GDM1 (cell line): ENCODE results near the gene RXFP4.
"Not testable (repeated sequence)": the region's sequence is repeated elsewhere in the genome, so short reads cannot be mapped to it uniquely, and the experiment has no call there.

ENCODE experiments used
- DNase-seq: peaks from one replicate; lab custom pipeline; 2025; lab: John Stamatoyannopoulos, UW

Gene RXFP4

DNA sequence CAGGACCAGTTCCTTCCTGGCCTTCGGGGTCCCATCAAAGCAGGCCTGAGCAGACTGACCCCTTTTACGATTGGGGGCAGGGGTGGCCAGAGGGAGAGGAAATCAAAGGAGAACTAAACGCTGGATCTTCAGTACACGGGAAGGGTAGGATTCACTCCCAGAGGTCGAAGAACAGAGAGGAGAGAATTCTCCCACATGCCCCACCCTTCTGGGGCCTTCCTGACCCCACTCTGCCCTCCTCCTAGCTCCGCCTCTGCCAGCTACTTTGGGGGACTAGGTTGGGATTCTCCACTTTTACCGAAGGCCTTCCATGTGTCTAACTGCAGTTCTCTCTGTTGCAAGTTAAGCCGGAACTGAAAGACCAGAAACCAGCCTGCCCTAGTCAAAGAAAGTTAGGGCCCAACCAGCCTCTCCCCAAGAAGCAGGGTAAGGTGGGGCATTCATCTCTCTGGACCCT is 37.6 kb downstream of the RXFP4 start:
- DNase-seq = no peak

DNA sequence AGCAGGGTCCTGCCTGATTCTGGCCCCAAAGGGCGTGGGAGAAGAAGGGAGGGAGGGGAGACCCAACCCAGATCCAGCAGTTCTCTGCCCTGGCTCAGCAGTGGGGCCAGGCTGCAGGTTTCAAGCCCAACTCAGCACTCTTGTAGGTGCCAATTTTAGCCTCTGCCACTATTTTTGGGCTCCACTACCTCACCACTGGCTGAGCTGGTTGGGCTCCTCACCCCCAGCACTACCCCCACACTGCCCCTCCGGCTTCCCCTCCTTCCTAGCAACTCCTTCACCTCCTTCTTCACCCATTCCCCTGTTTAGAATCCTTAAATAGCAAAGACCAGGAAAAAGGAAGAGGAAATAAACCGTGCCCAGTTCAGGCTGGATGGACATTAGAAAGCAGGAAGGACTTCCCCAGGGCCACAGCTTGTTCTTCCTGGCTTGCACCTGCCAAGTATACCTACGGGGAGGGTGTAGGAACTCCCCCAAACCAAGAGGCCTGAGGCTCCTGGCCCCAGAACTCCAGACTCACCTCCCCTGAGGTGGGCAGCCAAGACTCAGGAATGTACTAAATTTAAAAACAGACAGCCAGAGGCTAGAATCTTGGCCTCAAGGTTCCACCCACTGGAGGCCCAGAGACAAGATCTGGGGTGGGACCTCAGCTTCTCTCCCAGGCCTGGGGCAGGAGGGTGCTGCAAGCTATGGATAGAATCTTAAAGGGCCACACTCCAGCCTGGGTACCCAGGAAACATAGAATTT is 38.3 kb downstream of the RXFP4 start:
- no peak for DNase-seq

DNA sequence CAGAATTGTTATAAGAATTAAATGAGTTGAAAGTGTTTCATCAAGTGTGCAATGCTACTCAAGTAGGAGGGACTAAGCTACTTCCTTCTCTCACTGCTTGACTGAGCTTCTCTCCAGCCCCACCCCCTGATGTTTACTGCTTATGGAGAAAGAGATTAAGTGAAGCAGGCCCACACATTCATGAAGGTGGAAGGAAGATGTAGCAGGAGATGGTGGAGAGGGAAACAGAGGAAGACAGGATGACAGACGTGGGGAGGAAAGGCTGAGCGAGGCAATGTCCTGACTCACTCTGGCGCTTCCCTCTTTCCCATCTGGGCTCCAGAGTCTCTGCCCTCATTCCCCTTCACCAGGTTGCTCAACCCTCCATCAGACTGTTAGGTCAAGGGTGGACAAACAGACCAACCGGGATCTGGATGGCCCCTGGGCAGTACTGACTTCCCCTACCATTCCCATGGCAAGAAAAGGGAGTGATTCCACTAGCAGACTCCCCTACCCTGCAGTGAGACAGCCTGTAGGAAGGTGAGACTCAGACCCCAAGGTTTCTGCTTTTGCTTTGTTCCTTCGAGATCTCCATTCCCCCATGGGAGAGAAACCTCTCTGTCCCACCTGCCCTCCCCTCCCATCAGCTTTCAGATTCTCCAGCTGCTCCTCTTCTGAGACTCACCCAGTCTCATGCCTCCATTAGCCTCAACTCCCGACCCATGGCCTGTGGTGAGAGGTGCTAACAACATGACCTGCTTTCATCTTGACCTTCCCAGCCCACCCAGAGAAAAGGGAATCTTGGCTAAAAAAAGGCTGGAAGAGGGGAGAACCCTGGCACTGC is 40.0 kb downstream of the RXFP4 start:
- peak; percentile 17 for DNase-seq

DNA sequence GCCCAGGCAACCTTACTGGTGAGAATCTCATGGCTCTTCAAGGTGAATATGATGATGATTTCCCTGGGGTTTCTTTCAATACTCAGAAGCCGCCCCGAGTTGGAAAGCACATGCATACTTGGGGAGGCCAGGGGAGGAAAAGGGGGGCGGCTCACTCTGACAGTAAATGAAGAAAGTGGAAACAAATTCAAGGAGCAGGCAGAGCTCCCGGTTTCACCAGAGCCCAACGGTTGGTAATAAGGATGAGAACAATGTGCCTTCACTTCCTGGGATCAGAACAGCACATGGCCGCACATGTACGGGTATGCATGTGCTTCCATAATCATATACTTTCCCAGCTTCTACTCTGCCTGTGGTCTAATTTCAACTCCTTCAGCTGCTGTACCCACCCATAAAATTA is 40.7 kb downstream of the RXFP4 start:
- DNase-seq = no peak

DNA sequence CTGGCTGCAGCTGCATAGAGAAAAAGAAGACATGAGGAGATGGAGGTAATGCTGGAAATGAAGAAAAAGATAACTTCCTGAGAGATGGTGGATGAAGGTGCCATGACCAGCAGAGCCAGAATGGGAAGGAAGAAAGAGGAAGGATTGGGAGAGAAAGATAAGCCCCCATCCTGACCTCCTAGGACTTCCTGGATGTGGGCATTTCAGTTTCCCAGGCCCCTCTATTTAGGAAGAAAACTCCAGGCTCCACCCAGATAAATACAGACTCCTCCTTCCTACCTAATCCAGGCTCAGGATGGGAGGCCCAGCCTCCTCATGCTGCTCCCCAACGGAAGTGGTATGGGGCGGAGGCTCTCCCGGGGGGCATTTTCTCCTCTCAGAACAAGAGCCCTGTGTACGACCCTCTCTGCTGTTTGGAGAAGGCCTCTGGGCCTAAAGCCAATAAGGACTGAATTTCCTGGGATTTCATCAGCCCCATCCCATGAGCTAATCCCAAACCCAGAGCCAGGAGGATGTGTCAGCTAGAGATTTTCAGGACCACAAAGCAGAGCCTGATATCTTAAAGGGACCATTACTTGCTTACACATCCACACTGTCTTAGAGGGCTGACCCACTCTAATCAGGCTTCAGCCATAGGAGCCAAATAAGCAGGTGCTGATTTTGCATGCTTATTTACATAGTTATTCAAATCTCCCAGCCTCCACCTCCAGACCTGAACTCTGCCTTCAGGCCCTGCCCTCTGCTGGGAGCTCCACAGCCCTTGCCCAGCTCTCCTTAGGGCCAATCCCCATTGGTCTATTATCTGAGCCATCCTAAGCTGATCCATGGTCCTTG is 42.0 kb downstream of the RXFP4 start:
- DNase-seq = no peak

DNA sequence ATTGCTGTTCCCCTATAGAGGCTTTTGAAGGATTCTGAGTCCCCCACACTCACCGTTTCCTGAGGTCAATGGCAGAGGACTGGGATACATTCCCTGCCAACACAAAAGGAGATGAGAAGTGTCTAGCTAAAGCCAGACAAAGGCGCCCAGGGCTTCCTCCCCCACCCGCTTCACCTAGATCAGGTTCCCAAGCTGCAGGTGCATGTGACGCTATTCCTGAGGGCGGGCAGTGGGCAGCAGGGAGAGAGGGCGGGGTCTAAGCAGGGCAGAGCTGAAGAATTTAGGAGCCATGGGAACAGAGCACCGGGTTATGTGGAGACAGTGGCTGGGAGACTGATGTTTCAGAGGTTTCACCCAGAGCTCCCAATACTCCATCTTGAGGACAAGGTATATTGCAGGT is 42.9 kb downstream of the RXFP4 start:
- no peak for DNase-seq

DNA sequence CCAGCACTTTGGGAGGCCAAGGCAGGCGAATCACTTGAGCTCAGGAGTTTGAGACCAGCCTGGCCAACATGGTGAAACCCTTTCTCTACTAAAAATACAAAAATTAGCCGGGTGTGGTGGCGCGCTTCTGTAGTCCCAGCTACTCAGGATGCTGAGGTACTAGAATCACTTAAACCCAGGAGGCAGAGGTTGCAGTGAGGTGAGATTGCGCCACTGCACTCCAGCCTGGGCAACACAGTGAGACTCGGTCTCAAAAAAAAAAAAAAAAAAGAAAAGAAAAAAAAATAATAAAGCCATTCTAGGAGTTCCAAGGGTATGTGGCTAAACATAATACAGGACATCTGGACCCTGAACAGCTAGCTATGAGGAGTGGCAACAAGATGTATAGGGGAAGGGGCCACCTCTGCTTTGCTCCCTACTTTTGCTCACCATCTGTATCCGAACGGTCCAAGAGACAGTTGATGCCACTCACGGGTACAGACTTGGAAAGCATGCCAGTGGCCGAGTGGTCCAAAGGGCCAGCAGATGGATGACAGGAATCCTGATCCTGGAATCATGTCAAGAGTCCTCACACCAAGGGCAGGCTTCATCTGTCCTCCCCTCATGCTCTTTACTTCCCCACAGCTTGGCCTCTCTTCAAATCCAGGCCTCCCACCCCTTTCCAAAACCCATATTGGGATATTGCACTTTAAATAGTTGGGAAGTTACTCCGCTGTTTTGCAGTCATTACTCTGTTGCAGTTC is 43.6 kb downstream of the RXFP4 start:
- DNase-seq = not testable (repeated sequence)

DNA sequence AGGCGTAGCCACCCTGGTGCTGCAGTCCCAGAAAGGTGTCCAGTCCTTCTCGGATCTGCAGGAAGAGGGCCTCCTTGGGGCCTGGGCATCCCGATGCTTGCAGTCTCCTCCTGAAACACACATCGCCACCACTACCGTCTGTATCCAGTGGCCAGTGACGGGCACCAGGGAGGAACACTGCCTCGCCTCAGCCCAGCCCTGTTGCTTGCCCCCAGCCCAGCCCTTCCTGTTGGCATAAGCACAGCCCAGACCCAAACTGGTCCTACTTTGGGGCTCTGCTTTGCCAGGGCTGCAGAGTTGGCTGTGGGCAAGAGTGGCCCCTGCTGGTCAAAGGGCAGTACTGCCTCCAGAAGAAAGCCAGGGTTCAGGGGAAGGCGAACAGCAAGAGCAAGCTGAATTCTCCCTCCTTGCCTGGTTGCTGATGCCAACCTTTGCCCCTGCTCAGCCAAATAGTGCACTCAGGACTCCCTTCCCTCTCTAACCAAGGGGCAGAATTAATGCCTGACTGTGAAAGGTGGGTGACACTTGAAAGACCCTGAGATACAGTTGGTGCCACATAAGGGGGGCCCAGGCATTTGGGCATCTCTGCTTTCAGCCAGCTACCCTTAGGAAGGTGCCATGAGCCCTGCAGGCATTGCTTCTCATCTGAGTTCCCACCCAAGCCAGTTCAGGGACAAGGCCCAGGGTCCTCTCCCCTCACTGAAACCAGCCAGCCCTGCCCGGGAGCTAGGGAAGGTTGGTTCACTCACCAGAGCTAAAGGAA is 48.0 kb downstream of the RXFP4 start:
- peak; percentile 72 for DNase-seq

DNA sequence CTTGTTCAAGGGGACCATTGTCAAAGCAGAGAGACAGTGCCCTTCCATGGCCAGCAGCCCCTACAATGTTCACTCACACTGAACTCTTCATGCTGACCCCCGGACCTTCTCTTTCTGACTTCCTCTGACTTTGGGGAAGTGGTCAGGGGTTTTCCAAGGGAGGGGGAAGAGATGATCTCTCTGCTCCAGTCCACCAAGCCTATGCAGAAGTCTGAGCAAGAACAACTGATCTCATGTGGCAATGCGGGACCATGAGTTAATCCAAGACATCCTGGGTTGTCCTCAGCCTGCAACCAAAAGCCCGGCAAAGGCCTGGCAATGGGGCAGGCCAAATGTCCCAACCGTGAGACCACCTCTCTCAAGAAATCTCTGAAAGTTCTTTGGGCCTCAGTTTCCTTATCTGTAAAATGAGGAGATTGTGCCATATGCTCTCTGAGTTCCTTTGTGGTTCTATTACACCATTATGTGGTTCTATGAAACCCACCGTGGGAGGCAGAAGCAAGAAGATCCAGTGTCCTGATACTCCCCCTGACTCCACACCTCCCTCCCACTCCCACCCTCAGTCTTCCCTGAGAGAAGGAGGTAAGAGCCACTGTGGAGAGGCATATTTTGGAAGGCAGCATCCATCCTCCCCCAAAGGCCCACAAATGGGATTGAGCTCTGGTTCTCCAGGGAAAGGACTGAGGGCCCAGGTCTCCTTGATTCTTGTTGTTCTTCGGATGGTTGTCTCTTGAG is 48.7 kb downstream of the RXFP4 start:
- DNase-seq = peak; percentile 18
